Measurements from ENCODE around the gene LKAAEAR1.

Gene LKAAEAR1

DNA sequence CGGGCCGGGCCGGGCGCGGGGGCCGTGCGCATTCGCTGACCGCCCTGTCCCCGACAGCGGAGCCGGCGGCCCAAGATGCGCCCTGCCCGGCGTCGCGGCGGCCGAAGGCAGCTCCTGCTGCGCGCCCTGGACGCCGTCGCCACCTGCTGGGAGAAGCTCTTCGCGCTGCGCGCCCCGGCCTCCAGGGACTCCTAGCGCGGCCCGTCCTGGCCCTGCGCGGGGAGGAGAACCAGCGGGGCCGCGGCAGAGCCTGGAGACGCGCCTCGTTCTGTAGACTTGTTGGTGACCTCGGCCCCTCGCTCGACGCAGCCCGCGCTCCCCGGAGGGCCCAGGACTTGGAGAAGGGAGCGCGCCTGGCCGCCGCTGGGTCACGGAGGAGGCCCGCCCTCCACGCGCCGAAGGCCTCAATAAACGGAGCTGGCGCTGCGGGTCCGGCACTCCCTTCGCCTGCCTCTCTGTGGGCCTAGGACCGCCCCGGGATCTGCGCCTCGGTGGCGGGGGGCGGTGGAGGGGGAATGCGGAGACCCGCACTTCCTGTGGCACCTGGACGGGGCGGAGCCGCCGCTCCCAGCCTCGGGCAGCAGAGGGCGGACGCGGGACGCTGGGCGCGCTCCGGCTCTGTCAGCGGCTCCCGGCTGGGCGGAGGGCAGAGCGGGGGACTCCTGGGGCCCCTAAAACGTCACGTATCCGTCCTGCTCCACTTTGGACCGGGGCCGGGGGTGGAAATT lies 45.5 kb downstream of the LKAAEAR1 start:
- TF ChIP-seq, protein P1, sequence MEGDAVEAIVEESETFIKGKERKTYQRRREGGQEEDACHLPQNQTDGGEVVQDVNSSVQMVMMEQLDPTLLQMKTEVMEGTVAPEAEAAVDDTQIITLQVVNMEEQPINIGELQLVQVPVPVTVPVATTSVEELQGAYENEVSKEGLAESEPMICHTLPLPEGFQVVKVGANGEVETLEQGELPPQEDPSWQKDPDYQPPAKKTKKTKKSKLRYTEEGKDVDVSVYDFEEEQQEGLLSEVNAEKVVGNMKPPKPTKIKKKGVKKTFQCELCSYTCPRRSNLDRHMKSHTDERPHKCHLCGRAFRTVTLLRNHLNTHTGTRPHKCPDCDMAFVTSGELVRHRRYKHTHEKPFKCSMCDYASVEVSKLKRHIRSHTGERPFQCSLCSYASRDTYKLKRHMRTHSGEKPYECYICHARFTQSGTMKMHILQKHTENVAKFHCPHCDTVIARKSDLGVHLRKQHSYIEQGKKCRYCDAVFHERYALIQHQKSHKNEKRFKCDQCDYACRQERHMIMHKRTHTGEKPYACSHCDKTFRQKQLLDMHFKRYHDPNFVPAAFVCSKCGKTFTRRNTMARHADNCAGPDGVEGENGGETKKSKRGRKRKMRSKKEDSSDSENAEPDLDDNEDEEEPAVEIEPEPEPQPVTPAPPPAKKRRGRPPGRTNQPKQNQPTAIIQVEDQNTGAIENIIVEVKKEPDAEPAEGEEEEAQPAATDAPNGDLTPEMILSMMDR (IDR thresholded peaks at IDR 0.05; ENCODE audit: low read depth, low read length, missing control alignments), result peak; percentile 61

DNA sequence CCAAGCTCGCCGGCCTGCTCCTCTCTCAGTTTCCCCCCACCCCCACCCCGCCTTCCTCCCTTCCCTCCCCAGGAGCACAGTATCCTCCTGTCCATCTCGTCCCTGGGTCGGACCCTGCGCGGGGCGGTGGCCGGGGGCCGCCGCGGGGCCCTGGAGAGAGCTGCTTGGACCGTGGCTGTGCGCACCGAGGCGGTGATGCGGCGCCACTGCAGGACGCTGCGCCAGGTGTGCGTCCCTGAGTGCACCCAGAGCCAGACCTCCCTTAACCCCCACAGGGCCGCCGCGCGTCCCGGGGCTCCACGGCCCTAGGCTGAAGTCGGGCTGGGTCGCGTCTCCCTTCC lies 46.0 kb downstream of the LKAAEAR1 start:
- TF ChIP-seq, protein P1 (IDR thresholded peaks at IDR 0.05; ENCODE audit: low read depth, low read length, missing control alignments), result no peak
- no peak for DNase-seq (ENCODE audit: extremely low read depth, low read depth)
- no peak overlapping the region for H3K4me3 ChIP-seq (replicated peaks; ENCODE audit: low read depth, low read length)

More for the DNA sequence above, 45.5 kb downstream of the LKAAEAR1 start:
- peak overlapping the region; percentile 30 for H3K4me3 ChIP-seq (replicated peaks; ENCODE audit: low read depth, low read length)
- DNase-seq (ENCODE audit: extremely low read depth, low read depth), result no peak

DNA sequence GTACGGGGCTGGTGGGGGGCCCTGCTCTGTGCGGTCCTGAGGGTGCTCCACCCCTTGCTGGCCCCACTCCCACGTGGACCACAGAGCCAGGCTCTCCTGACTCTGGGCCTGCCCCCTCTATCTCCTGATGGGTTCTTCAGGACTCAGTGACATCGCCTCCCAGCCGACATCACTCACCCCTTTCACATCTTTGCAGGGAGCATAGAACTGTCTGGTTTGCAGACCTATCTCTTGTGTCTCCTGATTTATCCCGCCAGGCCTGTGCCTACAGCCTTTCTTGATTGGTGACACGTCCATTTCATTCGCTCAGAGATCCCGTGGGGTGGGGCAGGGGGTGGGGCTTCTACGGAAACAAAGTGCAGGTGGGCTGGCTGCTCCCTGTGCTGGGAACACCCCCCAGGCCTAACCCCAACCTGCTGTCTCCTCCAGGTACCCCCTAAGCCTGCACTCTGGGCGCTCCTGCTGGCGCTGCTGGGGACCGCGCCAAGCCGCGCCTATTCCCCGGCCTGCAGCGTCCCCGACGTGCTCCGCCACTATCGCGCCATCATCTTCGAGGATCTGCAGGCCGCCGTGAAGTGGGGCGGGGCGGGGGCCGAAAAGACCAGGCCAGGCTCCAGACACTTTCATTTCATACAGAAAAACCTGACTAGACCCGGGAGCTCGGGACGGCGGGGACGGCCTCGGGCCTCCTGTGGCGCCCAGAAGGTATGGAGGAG lies 46.5 kb downstream of the LKAAEAR1 start:
- TF ChIP-seq, protein P1 (IDR thresholded peaks at IDR 0.05; ENCODE audit: low read depth, low read length, missing control alignments), result no peak
- H3K4me3 ChIP-seq (replicated peaks; ENCODE audit: low read depth, low read length), result no peak overlapping the region
- no peak for DNase-seq (ENCODE audit: extremely low read depth, low read depth)

DNA sequence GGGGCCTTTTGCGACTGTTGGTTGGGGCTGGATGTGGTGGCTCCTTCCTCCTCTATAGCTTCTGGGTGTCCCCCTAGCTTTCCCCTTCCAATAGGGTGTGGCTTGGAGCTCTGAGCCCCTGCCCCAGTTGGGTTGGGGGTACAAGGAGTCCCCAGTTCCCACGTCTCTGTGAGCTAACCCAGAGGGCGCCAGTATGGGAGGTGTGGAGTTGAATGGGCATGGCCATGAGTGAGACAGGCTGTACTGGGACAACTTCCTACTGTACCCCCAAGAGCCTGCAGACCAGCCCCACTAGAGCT lies 47.0 kb downstream of the LKAAEAR1 start:
- TF ChIP-seq, protein P1 (IDR thresholded peaks at IDR 0.05; ENCODE audit: low read depth, low read length, missing control alignments), result no peak
- no peak for DNase-seq (ENCODE audit: extremely low read depth, low read depth)
- no peak overlapping the region for H3K4me3 ChIP-seq (replicated peaks; ENCODE audit: low read depth, low read length)

DNA sequence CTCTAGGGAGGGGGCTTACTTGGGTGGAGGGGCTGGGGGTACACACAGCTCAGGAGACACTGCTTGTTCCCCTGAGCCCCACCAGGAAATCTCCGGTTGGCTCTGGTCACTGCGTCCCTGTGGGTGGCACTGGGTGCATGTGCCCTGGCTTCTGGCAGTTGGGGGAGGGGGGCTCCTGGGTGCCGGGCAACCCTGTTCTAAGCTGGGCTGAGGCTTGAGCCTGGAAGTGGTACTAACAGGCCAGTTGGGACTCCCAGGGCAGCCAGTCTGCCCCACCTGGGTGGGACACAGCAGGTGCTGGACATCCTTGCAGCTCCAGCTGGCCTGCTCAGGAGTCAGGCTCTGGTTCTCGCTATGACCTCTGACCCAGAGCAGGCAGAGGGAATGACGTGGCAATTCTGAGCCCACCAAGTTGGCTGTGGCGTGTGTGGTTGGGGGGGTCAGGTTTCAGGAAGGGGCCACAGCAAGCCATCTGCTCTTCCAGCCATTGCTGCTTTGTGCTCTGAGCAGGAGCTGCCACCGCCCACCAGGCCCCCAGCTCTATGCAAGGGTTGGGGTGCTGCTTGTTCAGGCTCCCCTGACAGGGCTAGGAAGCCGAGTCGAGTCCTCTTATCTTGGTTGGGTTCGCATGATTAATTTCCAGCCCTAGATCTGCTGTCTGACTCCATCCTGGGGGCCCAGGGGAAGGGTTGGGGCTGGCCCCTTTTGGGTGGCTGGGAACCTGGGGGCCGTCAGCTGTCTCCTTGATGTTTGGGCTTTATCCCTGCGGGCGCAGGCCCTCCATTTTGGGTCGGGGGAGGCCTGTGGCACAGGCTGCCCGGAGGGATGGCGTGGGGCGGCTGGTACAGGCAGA lies 47.6 kb downstream of the LKAAEAR1 start:
- TF ChIP-seq, protein P1 (IDR thresholded peaks at IDR 0.05; ENCODE audit: low read depth, low read length, missing control alignments), result no peak
- DNase-seq (ENCODE audit: extremely low read depth, low read depth), result no peak
- H3K4me3 ChIP-seq (replicated peaks; ENCODE audit: low read depth, low read length), result no peak overlapping the region

DNA sequence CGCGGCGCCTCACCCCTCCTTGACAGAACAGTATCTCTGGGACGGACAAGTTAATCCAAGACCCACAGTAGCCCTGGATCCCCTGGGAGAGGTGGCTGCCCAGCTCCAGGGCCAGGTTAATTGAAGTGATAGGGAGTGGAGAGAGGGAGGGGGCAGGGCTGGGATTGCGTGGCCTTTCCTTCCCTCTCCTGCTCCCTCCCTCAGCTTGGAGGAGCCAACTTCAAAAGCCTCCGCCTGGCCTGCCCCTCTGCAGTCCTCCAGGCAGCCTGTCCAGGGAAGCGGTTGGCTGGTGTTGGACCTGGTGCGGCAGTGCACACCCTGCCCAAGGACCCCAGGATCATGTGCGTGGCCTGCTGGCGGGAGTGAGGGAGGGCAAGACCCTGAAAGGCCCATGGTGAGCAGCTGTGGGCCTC lies 48.3 kb downstream of the LKAAEAR1 start, which contains the start of gene C20orf204:
C20orf204 (plus strand) TSS at position 250 of the 413 bp plus-strand sequence; CDS start at position 392, 142 bp downstream.
- H3K4me3 ChIP-seq (replicated peaks; ENCODE audit: low read depth, low read length), result no peak within 1 kb of the TSS
- no peak for DNase-seq (ENCODE audit: extremely low read depth, low read depth)
- TF ChIP-seq, protein P1 (IDR thresholded peaks at IDR 0.05; ENCODE audit: low read depth, low read length, missing control alignments), result no peak
